ENCODE results near the gene KHSRP.

GRCh38 chr19:6455924-6456323 is 31.3 kb upstream of the KHSRP start:
- TF ChIP-seq CTCF (IDR thresholded peaks at IDR 0.05) (no peak), POLR2A (IDR thresholded peaks at IDR 0.05) (no peak), POLR2AphosphoS5 (IDR thresholded peaks at IDR 0.05) (no peak)
